ENCODE results near the gene WWC2. TPM values are rescaled to one million over a fixed set of nuclear protein-coding genes. Genes with fewer than 3 reads are reported as not detected.

WWC2 gene
- total RNA-seq, 1 donor from 2014 or later: 18.2 TPM

DNA sequence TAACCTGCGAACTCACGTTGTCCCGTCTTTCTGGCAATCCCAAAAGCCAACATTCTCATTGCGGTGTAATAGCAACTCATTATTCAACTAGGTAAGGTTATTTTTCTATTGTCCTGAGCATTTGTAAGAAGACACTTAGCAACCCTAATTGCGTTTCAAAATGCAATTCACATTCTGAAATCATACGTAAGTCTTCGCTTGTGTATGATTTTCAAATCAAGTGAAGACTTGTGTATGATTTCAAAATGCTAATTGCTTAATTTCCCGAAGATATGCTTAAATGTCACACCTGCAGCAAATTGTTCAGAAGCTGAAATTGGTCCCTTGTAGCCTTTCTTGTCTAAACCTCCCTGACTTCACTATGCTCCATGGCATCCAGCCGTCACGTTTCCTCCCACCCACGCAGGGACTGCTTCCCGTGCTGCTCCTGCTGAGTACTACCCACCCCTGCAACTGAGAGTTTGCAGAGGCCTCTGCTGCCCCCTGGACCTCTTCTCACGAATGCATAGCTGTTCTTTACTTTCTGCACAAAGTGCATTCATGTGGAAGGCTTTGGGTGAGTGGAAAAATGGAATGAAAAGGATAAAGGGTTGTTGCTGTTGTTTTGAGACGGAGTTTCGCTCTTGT lies 264.0 kb downstream of the WWC2 start:
- H3K4me3 Mint-ChIP-seq (ENCODE audit: unreplicated experiment): no peak overlapping the region

DNA sequence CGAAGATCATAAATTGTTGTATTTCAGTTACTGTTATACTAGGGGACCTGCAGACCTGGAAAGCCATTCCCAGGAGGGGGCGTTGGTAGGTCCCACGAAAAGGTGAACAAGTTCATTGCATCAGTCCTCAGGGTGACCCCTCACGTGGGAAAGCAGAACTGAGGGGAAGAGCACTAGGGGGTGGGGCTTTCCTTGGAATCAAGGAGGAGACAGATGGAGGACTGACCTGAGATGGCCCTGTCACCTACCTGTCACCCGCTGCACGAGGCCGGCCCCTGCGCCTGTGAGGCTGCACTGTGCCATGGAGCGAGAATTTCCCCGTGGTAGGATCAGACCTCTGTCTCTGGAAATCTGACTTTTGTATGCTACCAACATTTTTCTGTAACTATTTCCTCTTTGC lies 265.0 kb downstream of the WWC2 start:
- Mint-ChIP-seq H3K36me3 (ENCODE audit: unreplicated experiment) (no peaks in the 10 kb centered on the region), H3K9me3 (ENCODE audit: unreplicated experiment) (no peaks in the 10 kb centered on the region), H3K27ac (ENCODE audit: unreplicated experiment) (no peak overlapping the region), H3K4me3 (ENCODE audit: unreplicated experiment) (no peak overlapping the region), H3K4me1 (ENCODE audit: low read depth, unreplicated experiment) (no peaks in the 10 kb centered on the region), H3K27me3 (ENCODE audit: unreplicated experiment) (peaks cover 2% of the 10 kb centered on the region)
- no peak for DNase-seq
- TF ChIP-seq, protein P1, sequence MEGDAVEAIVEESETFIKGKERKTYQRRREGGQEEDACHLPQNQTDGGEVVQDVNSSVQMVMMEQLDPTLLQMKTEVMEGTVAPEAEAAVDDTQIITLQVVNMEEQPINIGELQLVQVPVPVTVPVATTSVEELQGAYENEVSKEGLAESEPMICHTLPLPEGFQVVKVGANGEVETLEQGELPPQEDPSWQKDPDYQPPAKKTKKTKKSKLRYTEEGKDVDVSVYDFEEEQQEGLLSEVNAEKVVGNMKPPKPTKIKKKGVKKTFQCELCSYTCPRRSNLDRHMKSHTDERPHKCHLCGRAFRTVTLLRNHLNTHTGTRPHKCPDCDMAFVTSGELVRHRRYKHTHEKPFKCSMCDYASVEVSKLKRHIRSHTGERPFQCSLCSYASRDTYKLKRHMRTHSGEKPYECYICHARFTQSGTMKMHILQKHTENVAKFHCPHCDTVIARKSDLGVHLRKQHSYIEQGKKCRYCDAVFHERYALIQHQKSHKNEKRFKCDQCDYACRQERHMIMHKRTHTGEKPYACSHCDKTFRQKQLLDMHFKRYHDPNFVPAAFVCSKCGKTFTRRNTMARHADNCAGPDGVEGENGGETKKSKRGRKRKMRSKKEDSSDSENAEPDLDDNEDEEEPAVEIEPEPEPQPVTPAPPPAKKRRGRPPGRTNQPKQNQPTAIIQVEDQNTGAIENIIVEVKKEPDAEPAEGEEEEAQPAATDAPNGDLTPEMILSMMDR (IDR thresholded peaks at IDR 0.05; ENCODE audit: partially characterized antibody, unreplicated experiment): no peak

More for the DNA sequence above, 264.0 kb downstream of the WWC2 start:
- no peaks in the 10 kb centered on the region for H3K4me1 Mint-ChIP-seq (ENCODE audit: low read depth, unreplicated experiment)
- H3K9me3 Mint-ChIP-seq (ENCODE audit: unreplicated experiment): no peaks in the 10 kb centered on the region
- H3K27me3 Mint-ChIP-seq (ENCODE audit: unreplicated experiment): peaks cover 4% of the 10 kb centered on the region
- H3K36me3 Mint-ChIP-seq (ENCODE audit: unreplicated experiment): no peaks in the 10 kb centered on the region
- no peak overlapping the region for H3K27ac Mint-ChIP-seq (ENCODE audit: unreplicated experiment)
- TF ChIP-seq, protein P1 (IDR thresholded peaks at IDR 0.05; ENCODE audit: partially characterized antibody, unreplicated experiment): no peak
- DNase-seq: no peak

DNA sequence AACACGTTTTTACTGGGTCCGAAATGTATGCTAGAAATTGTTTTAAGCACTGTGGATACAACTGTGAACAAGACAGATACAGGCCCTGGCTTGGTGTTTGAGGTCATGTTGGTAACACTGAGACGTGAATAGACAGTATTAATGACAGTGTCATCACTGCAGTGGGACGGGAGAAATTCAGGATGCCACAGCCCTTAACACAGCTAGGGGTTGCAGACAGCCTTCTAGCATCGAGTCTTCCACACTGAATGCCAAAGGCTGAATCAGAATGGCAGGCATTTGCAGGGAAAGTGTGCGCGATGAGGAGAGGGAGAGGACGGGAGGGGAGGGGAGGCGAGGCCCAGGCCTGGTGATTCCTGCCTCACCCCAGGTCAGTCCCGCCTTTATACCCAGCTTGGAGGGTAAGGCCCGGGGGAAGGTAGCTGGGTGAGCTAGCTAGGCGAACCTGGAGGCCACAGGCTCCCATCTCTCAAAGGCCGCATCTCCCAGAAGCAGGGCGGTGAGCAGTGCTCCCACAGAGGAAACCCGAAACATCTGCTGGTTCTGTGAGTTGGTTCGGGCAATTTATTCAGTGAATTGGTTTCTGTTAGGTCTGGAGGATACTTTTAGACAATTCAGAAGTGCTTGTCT lies 267.3 kb downstream of the WWC2 start:
- no peak overlapping the region for H3K4me3 Mint-ChIP-seq (ENCODE audit: unreplicated experiment)
- TF ChIP-seq, protein P1 (IDR thresholded peaks at IDR 0.05; ENCODE audit: partially characterized antibody, unreplicated experiment): no peak
- H3K27me3 Mint-ChIP-seq (ENCODE audit: unreplicated experiment): peaks cover 2% of the 10 kb centered on the region
- no peaks in the 10 kb centered on the region for H3K9me3 Mint-ChIP-seq (ENCODE audit: unreplicated experiment)
- DNase-seq: no peak
- no peaks in the 10 kb centered on the region for H3K4me1 Mint-ChIP-seq (ENCODE audit: low read depth, unreplicated experiment)
- H3K36me3 Mint-ChIP-seq (ENCODE audit: unreplicated experiment): no peaks in the 10 kb centered on the region
- H3K27ac Mint-ChIP-seq (ENCODE audit: unreplicated experiment): no peak overlapping the region

DNA sequence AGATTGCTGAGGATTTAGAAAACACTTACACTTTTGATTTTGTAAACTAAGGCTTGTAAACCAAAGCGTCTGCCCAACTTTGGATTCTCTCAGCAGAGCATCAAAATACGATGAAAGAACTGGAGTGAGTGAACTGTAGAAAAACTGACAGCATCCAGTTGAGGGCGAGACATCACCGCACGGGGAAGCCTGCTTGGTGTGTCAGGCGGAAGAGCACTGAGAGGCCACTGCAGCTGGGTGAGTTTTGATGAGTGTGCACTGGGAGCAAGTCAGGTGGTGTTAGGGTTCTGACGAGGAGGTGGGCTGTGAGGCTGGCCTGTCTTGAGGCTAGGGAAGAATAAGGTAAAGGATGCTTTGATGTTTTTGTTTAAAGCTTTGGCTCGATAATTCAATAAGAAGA lies 270.0 kb downstream of the WWC2 start:
- Mint-ChIP-seq H3K4me1 (ENCODE audit: low read depth, unreplicated experiment) (no peaks in the 10 kb centered on the region), H3K27ac (ENCODE audit: unreplicated experiment) (no peak overlapping the region), H3K36me3 (ENCODE audit: unreplicated experiment) (peaks cover 14% of the 10 kb centered on the region), H3K27me3 (ENCODE audit: unreplicated experiment) (no peaks in the 10 kb centered on the region), H3K9me3 (ENCODE audit: unreplicated experiment) (no peaks in the 10 kb centered on the region), H3K4me3 (ENCODE audit: unreplicated experiment) (no peak overlapping the region)
- TF ChIP-seq, protein P1 (IDR thresholded peaks at IDR 0.05; ENCODE audit: partially characterized antibody, unreplicated experiment): no peak
- DNase-seq: no peak

Other genes starting within 250 kb of the WWC2 start
- 44.5 TPM for gene DCTD, start 181.9 kb upstream of the WWC2 start, total RNA-seq (ENCODE audit: unreplicated experiment)
- gene CLDN22, start 221.0 kb downstream of the WWC2 start, total RNA-seq (ENCODE audit: unreplicated experiment): not detected
- not detected for gene CLDN24, start 223.2 kb downstream of the WWC2 start, total RNA-seq (ENCODE audit: unreplicated experiment)